WTC11 (cell line): ENCODE results near the gene PMM1. TPM values are rescaled to one million over a fixed set of nuclear protein-coding genes. Genes with fewer than 3 reads are reported as not detected.

Experiments used
- ATAC-seq: fragments of 200-7000 bp; cut with Tn5 transposase; 2 replicates; pipeline ENCODE4 v1.10.0; 2021; ENCODE audit warnings: mild to moderate bottlenecking, moderate library complexity
- CTCF ChIA-PET: fragments of 300-600 bp; sonication (Branson Sonifier 250); formaldehyde crosslinking; loops from one replicate; lab custom pipeline; 2021; ENCODE audit warnings: antibody characterized with exemption; lab: Charles Lee
- POLR2A ChIA-PET: fragments of 350-600 bp; sonication (Branson Sonifier 250); formaldehyde crosslinking; loops from one replicate; lab custom pipeline; 2021; ENCODE audit warnings: antibody characterized with exemption; lab: Charles Lee
- DNase-seq: peaks from one replicate; pipeline ENCODE4 v3.0.0; 2021; ENCODE audit warnings: low spot score
- H3K27ac Mint-ChIP-seq: 2 replicates; pipeline ENCODE4 v1.8.0; 2021; ENCODE audit warnings: mixed read lengths
- H3K27me3 Mint-ChIP-seq: 2 replicates; pipeline ENCODE4 v1.8.0; 2021; ENCODE audit warnings: low read depth, mild to moderate bottlenecking, moderate library complexity, mixed read lengths
- H3K36me3 Mint-ChIP-seq: 2 replicates; pipeline ENCODE4 v1.8.0; 2021; ENCODE audit warnings: mixed read lengths
- H3K4me1 Mint-ChIP-seq: 2 replicates; pipeline ENCODE4 v1.8.0; 2022; ENCODE audit warnings: mixed read lengths
- H3K4me3 Mint-ChIP-seq: 2 replicates; pipeline ENCODE4 v1.8.0; 2021; ENCODE audit warnings: mild to moderate bottlenecking, moderate library complexity, mixed read lengths
- H3K9me3 Mint-ChIP-seq: 2 replicates; pipeline ENCODE4 v1.8.0; 2021; ENCODE audit warnings: mixed read lengths
- ARID4B ChIP-seq: sonication (generic); formaldehyde crosslinking; IDR thresholded peaks from 2 replicates; pipeline ENCODE4 v1.8.0; 2023; ENCODE audit warnings: missing genetic modification reagents, mild to moderate bottlenecking, borderline replicate concordance
- ATF3 ChIP-seq: sonication (generic); formaldehyde crosslinking; conservative IDR thresholded peaks from 2 replicates; pipeline ENCODE4 v1.8.1; 2022; ENCODE audit warnings: mild to moderate bottlenecking, missing genetic modification reagents
- E2F5 ChIP-seq: sonication (generic); formaldehyde crosslinking; IDR thresholded peaks from 2 replicates; pipeline ENCODE4 v1.8.1; 2022; ENCODE audit warnings: mild to moderate bottlenecking, moderate library complexity, missing genetic modification reagents
- ELF4 ChIP-seq: sonication (generic); formaldehyde crosslinking; IDR thresholded peaks from 2 replicates; pipeline ENCODE4 v1.8.1; 2022; ENCODE audit warnings: low read depth, mild to moderate bottlenecking, moderate library complexity, missing genetic modification reagents
- FOXP4 ChIP-seq: sonication (generic); formaldehyde crosslinking; IDR thresholded peaks from 2 replicates; pipeline ENCODE4 v1.8.0; 2022; ENCODE audit warnings: mild to moderate bottlenecking, missing genetic modification reagents
- GRHL2 ChIP-seq: fragments of 250-450 bp; sonication (Bioruptor Pico); IDR thresholded peaks from 2 replicates; pipeline ENCODE4 v1.8.0; 2022; ENCODE audit warnings: mild to moderate bottlenecking, moderate library complexity; ENCODE audit not compliant: insufficient replicate concordance, severe bottlenecking
- HMGXB4 ChIP-seq: sonication (generic); formaldehyde crosslinking; IDR thresholded peaks from 2 replicates; pipeline ENCODE4 v1.8.1; 2023; ENCODE audit warnings: mild to moderate bottlenecking, moderate library complexity, missing genetic modification reagents
- JUN ChIP-seq: sonication (generic); formaldehyde crosslinking; IDR thresholded peaks from 2 replicates; pipeline ENCODE4 v1.8.0; 2023; ENCODE audit warnings: mild to moderate bottlenecking, missing genetic modification reagents
- MLX ChIP-seq: sonication (generic); formaldehyde crosslinking; IDR thresholded peaks from 2 replicates; pipeline ENCODE4 v1.8.1; 2023; ENCODE audit warnings: mild to moderate bottlenecking, missing genetic modification reagents, moderate library complexity
- NFYB ChIP-seq: sonication (generic); formaldehyde crosslinking; conservative IDR thresholded peaks from 2 replicates; pipeline ENCODE4 v1.8.0; 2022; ENCODE audit warnings: low read depth, missing genetic modification reagents
- OVOL2 ChIP-seq: fragments of 250-450 bp; sonication (Bioruptor Pico); IDR thresholded peaks from 2 replicates; pipeline ENCODE4 v1.9.0; 2021; ENCODE audit warnings: mild to moderate bottlenecking, borderline replicate concordance
- RELA ChIP-seq: sonication (generic); formaldehyde crosslinking; IDR thresholded peaks from 2 replicates; pipeline ENCODE4 v1.8.1; 2022; ENCODE audit warnings: missing genetic modification reagents, mild to moderate bottlenecking, borderline replicate concordance
- TP53 ChIP-seq: sonication (generic); formaldehyde crosslinking; IDR thresholded peaks from 2 replicates; pipeline ENCODE4 v1.8.1; 2023; ENCODE audit warnings: mild to moderate bottlenecking, missing genetic modification reagents
- USF2 ChIP-seq: sonication (generic); formaldehyde crosslinking; IDR thresholded peaks from 2 replicates; pipeline ENCODE4 v1.8.1; 2023; ENCODE audit warnings: mild to moderate bottlenecking, missing genetic modification reagents, moderate library complexity
- ZNF219 ChIP-seq: sonication (generic); formaldehyde crosslinking; IDR thresholded peaks from 2 replicates; pipeline ENCODE4 v1.8.0; 2023; ENCODE audit warnings: missing genetic modification reagents, mild to moderate bottlenecking, borderline replicate concordance
- ZNF671 ChIP-seq: fragments of 250-450 bp; sonication (Bioruptor Pico); IDR thresholded peaks from 2 replicates; pipeline ENCODE4 v1.8.0; 2021; ENCODE audit warnings: mild to moderate bottlenecking
- total RNA-seq: library from RNA; stranded (reverse); gene quantifications from 3 replicates; pipeline ENCODE4 v1.2.3, GENCODE V29; 2021

Gene PMM1
- total RNA-seq, 1 experiment from 2014 or later: 15.7 TPM

GRCh38 chr22:41543854-41544670 is 45.6 kb downstream of the PMM1 start, which contains the start of gene POLR3H (continued):
- TF ChIP-seq USF2 (CRISPR knock-in tag) (peak; percentile 57; the same call in 1 of the 2 replicates), ELF4 (CRISPR knock-in tag) (no peak), NFYB (CRISPR knock-in tag) (peak; percentile 70)

GRCh38 chr22:41542224-41542623 is 47.4 kb downstream of the PMM1 start:
- ATAC-seq (no peak), DNase-seq (no peak)
- TF ChIP-seq ZNF671 (CRISPR knock-in tag) (no peak), RELA (CRISPR knock-in tag) (no peak), ATF3 (CRISPR knock-in tag) (no peak), JUN (CRISPR knock-in tag) (no peak), GRHL2 (CRISPR knock-in tag) (no peak), TP53 (CRISPR knock-in tag) (no peak), HMGXB4 (no peak), MLX (CRISPR knock-in tag) (no peak), OVOL2 (CRISPR knock-in tag) (no peak), ZNF219 (CRISPR knock-in tag) (no peak), E2F5 (no peak), ARID4B (CRISPR knock-in tag) (no peak), FOXP4 (CRISPR knock-in tag) (no peak)
- Mint-ChIP-seq H3K27me3 (no peaks in the 10 kb centered on the region; the same call in 1 of the 2 replicates), H3K4me1 (peaks cover 24% of the 10 kb centered on the region), H3K4me3 (peak overlapping the region; percentile 81; the same call in 1 of the 2 replicates), H3K36me3 (peaks cover 4% of the 10 kb centered on the region; the same call in 1 of the 2 replicates), H3K27ac (peak overlapping the region; percentile 57), H3K9me3 (no peaks in the 10 kb centered on the region)
- CTCF ChIA-PET: interaction anchor here (0.6 to 1.5 kb wide), 3 partner anchors 15 to 319 kb away, joined by 3 to 5 read pairs (median 3); no protein-coding TSS in a partner anchor
- POLR2A ChIA-PET: no interaction called here
